Caco-2 (cell line): ENCODE data around the gene SCN2B. TPM values are rescaled to one million over a fixed set of nuclear protein-coding genes. Genes with fewer than 3 reads are reported as not detected.

Experiments
- BruUV-seq: library from RNA; stranded (reverse); fragments of 400-500 nt; replicated peaks from 2 replicates; lab custom pipeline; 2021; lab: Mats Ljungman, UMichigan
- CTCF ChIA-PET: fragments of 300-600 bp; sonication (Branson Sonifier 250); formaldehyde crosslinking; loops from one replicate; lab custom pipeline; 2022; ENCODE audit warnings: antibody characterized with exemption; lab: Charles Lee
- POLR2A ChIA-PET: fragments of 300-600 bp; sonication (Branson Sonifier 250); formaldehyde crosslinking; loops from one replicate; lab custom pipeline; 2022; ENCODE audit warnings: antibody characterized with exemption; lab: Charles Lee
- DNase-seq, 2 experiments: peaks; one replicate each; pipeline versions ENCODE4 v3.0.0 to v3.0.0-alpha.2; 2020 to 2022
- H3K27me3 ChIP-seq: replicated peaks from 2 replicates; pipeline ENCODE4 v1.6.0; 2011; ENCODE audit warnings: low read length; ENCODE audit not compliant: control insufficient read depth, insufficient read depth
- H3K36me3 ChIP-seq: 2 replicates; pipeline ENCODE4 v1.5.1; 2011; ENCODE audit warnings: low read length; ENCODE audit not compliant: control insufficient read depth, insufficient read depth
- H3K4me1 ChIP-seq: fragments of 250-450 bp; sonication (Bioruptor Pico); 2 replicates; pipeline ENCODE4 v1.5.1; 2020; ENCODE audit warnings: mild to moderate bottlenecking
- H3K4me3 ChIP-seq: 2 replicates; pipeline ENCODE4 v1.5.1; 2011; ENCODE audit warnings: low read depth, mild to moderate bottlenecking, control low read depth, low read length
- H3K9me3 ChIP-seq: fragments of 250-450 bp; sonication (Bioruptor Pico); 2 replicates; pipeline ENCODE4 v1.5.1; 2020; ENCODE audit warnings: mild to moderate bottlenecking, moderate library complexity
- H3K27ac Mint-ChIP-seq: one replicate; pipeline ENCODE4 v1.8.0; 2022; ENCODE audit warnings: mixed read lengths; ENCODE audit not compliant: unreplicated experiment
- H3K27me3 Mint-ChIP-seq: one replicate; pipeline ENCODE4 v1.8.0; 2022; ENCODE audit warnings: mixed read lengths; ENCODE audit not compliant: insufficient read depth, unreplicated experiment
- H3K36me3 Mint-ChIP-seq: one replicate; pipeline ENCODE4 v1.8.0; 2022; ENCODE audit warnings: mild to moderate bottlenecking, mixed read lengths; ENCODE audit not compliant: insufficient read depth, unreplicated experiment
- H3K4me1 Mint-ChIP-seq: one replicate; pipeline ENCODE4 v1.8.0; 2022; ENCODE audit warnings: low read depth, mixed read lengths; ENCODE audit not compliant: unreplicated experiment
- H3K4me3 Mint-ChIP-seq: one replicate; pipeline ENCODE4 v1.8.0; 2022; ENCODE audit warnings: mild to moderate bottlenecking, moderate library complexity, mixed read lengths; ENCODE audit not compliant: unreplicated experiment
- H3K9me3 Mint-ChIP-seq: one replicate; pipeline ENCODE4 v1.8.0; 2022; ENCODE audit warnings: mixed read lengths; ENCODE audit not compliant: unreplicated experiment
- CTCF ChIP-seq, 2 experiments: fragments of 200-600 bp in 1 of 2; IDR thresholded peaks; 1 replicate in 1 of 2; 2 replicates in 1 of 2; pipeline versions ENCODE4 v1.5.1 to v1.8.0; 2011 to 2022; ENCODE audit warnings: antibody characterized with exemption in 1 of 2, control low read depth in 1 of 2, inconsistent platforms in 1 of 2, low read depth in 1 of 2, low read length in 1 of 2, mild to moderate bottlenecking in 1 of 2, moderate library complexity in 1 of 2; ENCODE audit not compliant: insufficient read depth in 1 of 2, severe bottlenecking in 1 of 2, unreplicated experiment in 1 of 2
- intact Hi-C: fragments of 100-400 bp; cut with micrococcal nuclease; formaldehyde crosslinking; loops from one replicate; pipeline ENCODE4 v1.10.0; 2022; ENCODE audit not compliant: unreplicated experiment
- total RNA-seq: library from RNA; stranded (reverse); gene quantifications from 2 replicates; pipeline ENCODE4 v1.2.3, GENCODE V29; 2022

SCN2B gene
- total RNA-seq, 1 experiment from 2014 or later = not detected

- no peak overlapping the region for H3K27ac Mint-ChIP-seq
- no peaks in the 10 kb centered on the region for H3K27me3 Mint-ChIP-seq
- Histone ChIP-seq H3K9me3 (no peaks in the 10 kb centered on the region), H3K27me3 (no peaks in the 10 kb centered on the region), H3K4me1 (peaks cover 91% of the 10 kb centered on the region), H3K4me3 (no peak overlapping the region), H3K36me3 (peaks cover 2% of the 10 kb centered on the region; the same call in 1 of the 2 replicates)
- intact Hi-C loops = no loop called here
- no peaks in the 10 kb centered on the region for H3K36me3 Mint-ChIP-seq
- no peak overlapping the region for H3K4me3 Mint-ChIP-seq
- BruUV-seq = no TSS peak
- ChIA-PET CTCF (interaction anchor here (0.5 to 1.9 kb wide), 4 partner anchors 11 to 1016 kb away, joined by 4 to 20 read pairs (median 6); no protein-coding TSS in a partner anchor), POLR2A (interaction anchor here (0.6 to 1.9 kb wide), 3 partner anchors 15 to 51 kb away, joined by 3 to 16 read pairs (median 3); partner anchors contain the start of gene MPZL3)
- no peak for TF ChIP-seq CTCF (IDR thresholded peaks at IDR 0.05; ENCODE audit: insufficient read depth in 1 of 2, low read depth in 1 of 2, low read length in 1 of 2, severe bottlenecking in 1 of 2, unreplicated experiment in 1 of 2)
- no peak for DNase-seq
- peaks cover 31% of the 10 kb centered on the region for H3K4me1 Mint-ChIP-seq
- no peaks in the 10 kb centered on the region for H3K9me3 Mint-ChIP-seq
Observed at GRCh38 chr11:118200901-118201680, 24.7 kb upstream of the SCN2B start.

DNA sequence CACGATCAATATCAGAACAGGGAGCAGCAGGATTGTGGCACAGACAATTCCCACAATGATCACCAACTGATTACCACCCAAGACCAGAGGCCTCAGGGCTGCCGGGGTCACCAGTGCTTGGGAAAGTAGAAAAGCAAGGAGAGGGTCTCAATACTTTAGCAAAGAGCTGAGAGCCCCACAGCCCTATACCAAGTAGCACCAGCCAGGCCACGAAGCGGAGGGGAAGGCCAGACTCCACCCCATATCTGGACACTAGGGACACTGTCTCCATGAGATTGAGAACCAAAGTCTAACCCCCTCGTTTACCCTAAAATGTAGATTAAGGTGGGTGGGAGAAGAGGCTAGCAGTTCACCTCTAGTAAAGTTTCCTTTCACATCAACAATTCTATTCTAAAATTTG is 24.1 kb upstream of the SCN2B start:
- ChIA-PET CTCF (no interaction called here), POLR2A (interaction anchor here (0.6 kb wide), 1 partner anchor 40 kb away, joined by 3 read pairs; no protein-coding TSS in a partner anchor)
- Mint-ChIP-seq H3K27me3 (no peaks in the 10 kb centered on the region), H3K27ac (no peak overlapping the region), H3K4me3 (no peak overlapping the region), H3K4me1 (peaks cover 28% of the 10 kb centered on the region), H3K36me3 (no peaks in the 10 kb centered on the region), H3K9me3 (no peaks in the 10 kb centered on the region)
- BruUV-seq = no TSS peak
- peaks cover 89% of the 10 kb centered on the region for H3K4me1 ChIP-seq
- intact Hi-C loops = no loop called here
- peaks cover 2% of the 10 kb centered on the region; the same call in 1 of the 2 replicates for H3K36me3 ChIP-seq
- no peak overlapping the region for H3K4me3 ChIP-seq
- no peaks in the 10 kb centered on the region for H3K27me3 ChIP-seq
- TF ChIP-seq CTCF (IDR thresholded peaks at IDR 0.05; ENCODE audit: insufficient read depth in 1 of 2, low read depth in 1 of 2, low read length in 1 of 2, severe bottlenecking in 1 of 2, unreplicated experiment in 1 of 2) = no peak
- H3K9me3 ChIP-seq = no peaks in the 10 kb centered on the region
- DNase-seq = no peak

DNA sequence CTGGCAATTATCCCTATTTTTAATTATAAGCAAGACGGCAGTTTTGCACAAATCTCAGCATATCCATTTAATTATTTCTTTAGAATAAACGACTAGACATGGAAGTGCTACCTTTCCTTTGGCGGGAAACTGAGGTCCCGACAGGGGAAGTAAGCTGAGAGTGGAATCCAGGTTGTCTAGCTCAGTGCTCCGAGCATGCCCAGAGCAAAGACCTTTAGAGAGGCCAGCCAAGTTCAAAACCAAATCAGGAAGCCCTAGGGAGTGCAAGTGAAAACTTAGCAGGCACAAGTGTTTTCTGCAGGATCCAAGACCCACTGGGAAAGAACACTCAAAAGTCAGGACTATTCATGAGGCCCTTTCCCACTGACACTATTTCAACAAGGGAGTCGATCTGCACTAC is 22.7 kb upstream of the SCN2B start:
- Histone ChIP-seq H3K27me3 (no peaks in the 10 kb centered on the region), H3K4me1 (peaks cover 90% of the 10 kb centered on the region), H3K4me3 (no peak overlapping the region), H3K36me3 (peaks cover 2% of the 10 kb centered on the region; the same call in 1 of the 2 replicates), H3K9me3 (no peaks in the 10 kb centered on the region)
- H3K4me3 Mint-ChIP-seq = no peak overlapping the region
- no peak for TF ChIP-seq CTCF (IDR thresholded peaks at IDR 0.05; ENCODE audit: insufficient read depth in 1 of 2, low read depth in 1 of 2, low read length in 1 of 2, severe bottlenecking in 1 of 2, unreplicated experiment in 1 of 2)
- peak overlapping the region; percentile 36 for H3K27ac Mint-ChIP-seq
- H3K36me3 Mint-ChIP-seq = peaks cover 1% of the 10 kb centered on the region
- POLR2A ChIA-PET = interaction anchor here (0.6 to 1.7 kb wide), 5 partner anchors 13 to 549 kb away, joined by 3 to 14 read pairs (median 10); partner anchors contain the start of gene MPZL3
- no peak for DNase-seq
- no peaks in the 10 kb centered on the region for H3K9me3 Mint-ChIP-seq
- intact Hi-C loops = loop anchor here (5.0 kb wide), 1 partner anchor 288 kb away; no protein-coding TSS in a partner anchor
- no TSS peak for BruUV-seq
- H3K27me3 Mint-ChIP-seq = no peaks in the 10 kb centered on the region
- CTCF ChIA-PET = interaction anchor here (0.6 to 2.2 kb wide), 42 partner anchors 9 to 317 kb away, joined by 3 to 75 read pairs (median 5); partner anchors contain the start of genes MPZL2, MPZL3 and UBE4A
- H3K4me1 Mint-ChIP-seq = peaks cover 40% of the 10 kb centered on the region
